T1000 (cell line): ENCODE data around the gene PCDH15.

Source experiments
- DNase-seq: peaks from one replicate; lab custom pipeline; 2025; ENCODE audit warnings: mixed read lengths; lab: John Stamatoyannopoulos, UW

The PCDH15 gene

GRCh38 chr10:54800741-54801421 is at the start of gene PCDH15:
TSS of gene PCDH15 (minus strand) at chr10:54801231. CDS start at chr10:54664262, 136,969 bp downstream.
- no peak for DNase-seq

GRCh38 chr10:54843932-54844331 is 42.9 kb upstream of the PCDH15 start:
- no peak for DNase-seq

DNA sequence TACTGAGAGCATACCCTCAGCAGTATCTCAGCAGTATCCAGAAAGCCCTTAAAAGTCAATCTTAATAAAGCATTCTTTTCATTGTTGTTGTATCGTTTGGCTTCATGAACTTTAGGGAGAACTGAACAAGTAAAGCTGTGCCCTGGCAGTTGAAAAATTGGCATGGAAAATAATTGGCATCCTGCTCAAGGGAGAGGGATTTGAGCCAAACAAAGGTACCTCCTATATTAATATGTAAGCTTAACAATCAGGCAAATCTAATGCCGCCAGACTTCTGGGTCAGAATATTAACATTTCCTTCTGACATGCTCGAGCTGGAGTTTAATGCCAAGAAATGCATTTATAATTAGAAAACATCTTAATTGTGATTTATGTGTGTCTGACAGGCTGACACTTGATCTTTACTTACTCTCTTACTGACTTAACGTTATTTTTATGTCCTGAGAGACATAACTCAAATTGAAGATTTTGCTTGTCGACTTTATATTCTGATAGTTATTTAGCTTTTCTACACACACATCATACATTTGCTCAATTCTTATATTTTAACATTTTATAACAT is 42.1 kb upstream of the PCDH15 start:
- DNase-seq = no peak

DNA sequence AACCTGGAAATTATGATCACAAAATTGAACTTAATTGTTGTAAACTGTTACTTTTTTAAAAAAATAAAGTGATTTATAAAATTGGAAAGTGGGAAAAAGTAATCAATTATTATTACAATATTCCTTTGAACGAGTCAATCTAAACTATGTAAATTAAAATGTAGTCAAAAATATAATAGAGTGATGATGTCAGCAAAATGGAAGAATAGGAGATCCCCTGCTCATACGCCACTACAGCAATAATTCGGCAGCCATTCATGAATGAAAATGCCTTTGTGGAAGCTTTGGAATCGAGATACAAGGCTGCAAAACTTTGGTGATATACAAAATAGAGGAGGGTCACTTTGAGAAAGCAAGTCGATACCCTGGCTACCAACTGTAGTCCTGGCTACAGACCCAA is 36.4 kb upstream of the PCDH15 start:
- DNase-seq = no peak

GRCh38 chr10:54833029-54833428 is 32.0 kb upstream of the PCDH15 start:
- DNase-seq = no peak

- DNase-seq = no peak
Measured at GRCh38 chr10:54826994-54827560, 26.0 kb upstream of the PCDH15 start.

- DNase-seq = no peak
Measured at GRCh38 chr10:54815583-54815982, 14.6 kb upstream of the PCDH15 start.

DNA sequence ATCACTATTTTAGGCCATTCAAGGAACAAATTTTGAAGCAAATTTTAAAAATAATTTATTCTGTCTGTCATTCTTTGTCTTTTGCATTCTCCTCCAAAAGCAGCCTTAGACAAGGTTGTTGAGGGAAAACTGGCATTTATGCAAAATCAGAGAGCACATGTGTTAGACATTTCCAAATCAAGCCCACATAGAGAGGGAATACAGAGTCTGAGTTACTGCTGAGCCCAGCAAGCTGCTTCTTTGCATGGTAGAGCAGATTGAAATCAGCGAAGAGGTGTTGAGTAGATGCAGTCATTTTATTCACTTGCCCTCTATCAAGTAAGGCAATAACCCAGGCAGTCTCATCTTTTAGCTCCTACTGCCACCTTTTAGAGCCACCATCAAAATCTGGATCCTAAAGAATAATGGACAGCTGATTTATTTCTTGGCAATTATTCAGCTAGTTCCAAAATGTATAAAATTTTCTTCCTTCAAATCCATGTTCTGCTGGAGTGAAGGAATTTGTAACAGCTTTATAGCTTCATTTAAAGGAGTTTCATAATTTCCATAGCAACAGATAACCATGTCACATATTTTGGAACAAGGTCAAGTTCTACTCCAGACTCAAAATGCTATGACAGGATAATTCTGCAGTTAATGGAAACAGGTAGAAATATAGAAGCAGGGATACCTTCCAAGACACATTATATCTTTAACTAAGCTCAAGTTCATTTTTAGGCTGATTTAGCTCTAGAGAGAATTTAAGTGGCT is 7.3 kb upstream of the PCDH15 start:
- no peak for DNase-seq

DNA sequence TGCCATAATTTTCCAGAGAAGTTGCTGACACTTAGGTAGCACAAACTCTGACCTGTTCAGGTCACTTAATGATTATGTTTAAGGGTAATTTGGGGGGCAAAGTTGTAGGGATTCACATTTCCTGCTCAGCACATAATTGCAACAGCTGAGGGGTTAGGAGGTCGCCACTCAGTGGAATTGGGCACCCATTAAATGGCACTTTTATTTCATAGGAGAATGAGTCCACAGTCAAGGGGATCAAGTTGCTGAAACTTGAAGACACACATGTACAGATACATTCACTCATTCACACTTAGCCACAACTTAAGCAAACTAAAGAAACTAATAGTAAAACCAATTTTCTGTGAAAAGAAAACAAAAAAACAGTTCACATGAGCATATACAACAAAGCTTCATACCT is 1.5 kb downstream of the PCDH15 start:
- no peak for DNase-seq

DNA sequence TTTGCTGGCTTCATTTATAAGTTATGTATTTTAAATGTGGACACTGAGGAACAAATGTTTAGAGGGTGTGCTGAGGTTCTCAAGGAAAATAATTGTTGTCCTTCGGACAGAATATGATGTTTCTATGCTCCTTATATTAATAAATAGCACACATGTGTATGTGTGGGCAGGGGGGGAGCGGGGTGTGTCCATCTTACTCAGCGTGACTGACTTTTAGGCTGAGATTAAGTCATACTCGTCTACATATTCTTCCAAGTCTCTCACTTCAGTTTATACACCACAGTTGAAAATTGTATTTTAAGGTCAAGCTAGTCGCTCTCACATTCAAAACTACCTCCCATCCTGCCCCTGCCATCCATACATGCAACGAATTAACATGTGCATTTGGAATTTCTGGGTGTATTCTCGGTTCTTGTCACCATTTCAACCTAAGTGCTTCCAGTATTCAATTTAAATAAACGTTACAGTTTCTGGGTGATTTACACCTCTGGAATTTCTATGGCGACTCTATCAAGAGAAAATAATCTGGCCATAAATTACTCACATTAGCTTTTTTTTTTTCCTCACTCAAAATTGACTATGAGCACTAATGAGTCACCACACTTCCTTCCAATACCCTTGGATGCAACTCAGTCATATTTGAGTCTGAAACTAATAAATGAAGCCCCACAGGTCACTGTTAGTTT is 3.3 kb downstream of the PCDH15 start:
- DNase-seq = no peak

DNA sequence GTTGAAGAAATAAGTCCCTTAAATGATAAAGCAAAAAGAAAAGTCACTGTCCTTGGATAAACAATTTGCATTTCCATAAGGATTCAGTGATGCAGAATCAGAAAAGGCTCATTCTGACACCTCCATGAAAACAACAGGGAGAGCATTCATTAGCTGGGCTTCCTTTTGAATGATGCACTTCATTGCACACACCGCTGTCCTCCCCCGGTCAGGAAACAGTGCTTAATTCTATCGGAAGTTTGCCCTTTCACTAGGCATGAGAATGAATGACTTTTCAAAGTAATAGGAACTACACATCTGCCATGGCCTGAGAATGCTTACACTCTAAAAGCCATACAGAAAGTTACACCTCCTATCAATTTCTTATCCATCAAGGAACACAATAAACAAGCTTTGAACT is 4.2 kb downstream of the PCDH15 start:
- no peak for DNase-seq

GRCh38 chr10:54776622-54777021 is 24.4 kb downstream of the PCDH15 start:
- no peak for DNase-seq

DNA sequence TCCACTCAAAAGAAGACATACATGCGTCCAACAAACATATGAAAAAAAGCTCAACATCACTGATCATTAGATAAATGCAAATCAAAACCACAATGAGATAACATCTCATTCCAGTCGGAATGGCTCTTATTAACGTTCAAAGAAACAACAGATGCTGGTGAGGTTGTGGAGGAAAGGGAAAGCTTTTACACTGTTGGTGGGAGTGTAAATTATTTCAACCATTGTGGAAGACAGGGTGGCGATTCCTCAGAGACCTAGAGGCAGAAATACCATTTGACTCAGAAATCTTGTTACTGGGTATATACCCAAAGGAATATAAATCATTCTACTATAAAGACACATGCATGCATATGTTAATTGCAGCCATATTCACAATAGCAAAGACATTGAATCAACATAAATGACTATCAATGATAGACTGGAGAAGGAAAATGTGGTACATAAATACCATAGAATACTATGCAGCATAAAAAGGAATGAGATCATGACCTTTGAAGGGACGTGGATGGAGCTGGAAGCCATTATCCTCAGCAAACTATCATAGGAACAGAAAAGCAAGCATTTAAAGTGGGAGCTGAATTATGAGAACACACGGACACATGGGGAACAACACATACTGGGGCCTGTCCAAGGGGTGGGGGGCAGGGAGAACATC is 28.4 kb downstream of the PCDH15 start:
- DNase-seq = no peak

DNA sequence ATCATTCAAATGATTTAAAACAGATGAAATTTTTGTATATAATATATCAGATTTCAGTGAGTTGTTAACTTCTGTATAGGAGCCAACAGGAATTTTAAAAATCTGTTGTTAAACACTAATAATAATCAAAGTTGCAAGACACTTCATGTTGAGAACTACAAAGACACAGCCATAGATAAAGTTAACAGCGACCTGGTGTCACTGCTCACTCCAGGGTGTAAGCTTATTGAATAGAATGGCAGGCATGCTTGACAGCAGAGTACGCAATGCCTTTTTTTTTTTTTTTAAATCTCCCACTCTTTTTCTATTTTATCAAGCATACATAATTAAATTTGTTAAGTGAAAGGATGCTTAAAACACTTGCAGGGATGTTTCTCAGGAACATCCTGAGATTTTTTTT is 32.0 kb downstream of the PCDH15 start:
- DNase-seq = no peak

DNA sequence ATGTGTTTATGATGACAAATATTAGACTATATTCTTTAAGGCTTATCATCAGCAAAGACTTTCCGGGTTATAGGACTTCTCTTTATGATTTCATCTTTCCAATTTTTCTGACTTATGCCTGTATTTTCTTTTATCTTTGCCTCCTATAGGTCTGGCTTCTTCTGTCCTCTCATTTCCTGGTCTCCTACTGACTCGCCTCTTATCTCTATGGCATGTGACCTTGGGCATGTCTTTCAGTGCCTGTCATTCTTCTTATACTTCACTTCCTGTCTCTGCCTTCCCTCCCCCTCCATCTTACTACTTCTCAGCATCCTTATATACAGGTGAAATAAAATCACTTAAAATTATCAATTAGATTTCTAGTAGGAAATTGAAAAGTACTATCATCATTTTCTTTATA is 42.2 kb downstream of the PCDH15 start:
- DNase-seq = no peak

GRCh38 chr10:54749623-54750022 is 51.4 kb downstream of the PCDH15 start:
- DNase-seq = no peak

- no peak for DNase-seq
Measured at GRCh38 chr10:54745436-54745835, 55.6 kb downstream of the PCDH15 start.

- no peak for DNase-seq
Measured at GRCh38 chr10:54742416-54742815, 58.6 kb downstream of the PCDH15 start.

DNA sequence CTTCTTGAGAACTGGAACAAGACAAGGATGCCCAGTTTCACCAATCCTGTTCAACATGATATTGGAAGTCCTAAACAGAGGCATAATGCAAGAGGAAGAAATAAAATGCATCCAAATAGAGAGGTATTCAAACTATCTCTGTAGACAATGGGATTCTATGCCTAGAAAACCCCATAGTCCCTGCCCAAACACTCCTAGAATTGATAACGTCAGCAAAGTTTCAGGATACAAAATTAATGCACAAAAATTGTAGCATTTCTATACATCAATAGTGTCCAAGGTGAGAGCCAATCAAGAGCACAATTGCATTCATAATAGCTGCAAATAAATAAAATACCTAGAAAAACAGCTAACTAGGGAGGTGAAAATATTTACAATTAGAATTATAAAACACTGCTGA is 72.5 kb downstream of the PCDH15 start:
- no peak for DNase-seq

DNA sequence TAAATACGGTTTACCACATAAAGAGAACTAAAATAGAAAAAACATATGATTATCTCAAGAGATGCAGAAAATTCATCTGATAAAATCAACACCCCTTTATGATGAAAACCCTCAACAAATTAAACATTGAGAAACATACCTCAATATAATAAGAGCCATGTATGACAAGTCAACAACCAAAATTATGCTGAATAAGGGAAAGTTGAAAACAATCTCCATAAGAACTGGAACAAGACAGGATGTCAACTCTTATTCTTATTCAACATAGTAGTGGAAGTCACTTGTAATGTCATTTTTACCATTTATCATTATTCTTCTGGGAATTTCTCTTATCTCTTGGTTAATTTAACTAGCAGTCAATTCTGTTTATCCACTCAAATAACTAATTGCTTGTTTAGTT is 79.0 kb downstream of the PCDH15 start:
- DNase-seq = no peak

GRCh38 chr10:54710918-54711317 is 90.1 kb downstream of the PCDH15 start:
- no peak for DNase-seq

GRCh38 chr10:54708591-54708990 is 92.4 kb downstream of the PCDH15 start:
- no peak for DNase-seq
